GM12892 (cell line): ENCODE results near the gene FBXL5. TPM values are rescaled to one million over a fixed set of nuclear protein-coding genes. Genes with fewer than 3 reads are reported as not detected.
A peak's percentile ranks its signal among the peaks of the same experiment; 100 is the strongest.

Experiments
- DNase-seq: peaks from one replicate; pipeline ENCODE4 v3.0.0; 2011; ENCODE audit not compliant: insufficient read length
- FAIRE-seq: peaks from 2 replicates; lab custom pipeline; 2011; peaks lifted over from hg19 to GRCh38; lab: Jason Lieb, UNC
- POLR2A ChIP-seq: IDR thresholded peaks from 2 replicates; pipeline ENCODE4 v1.6.1; 2011; ENCODE audit warnings: low read depth, low read length, control low read depth
- POLR2AphosphoS5 ChIP-seq: IDR thresholded peaks from 2 replicates; pipeline ENCODE4 v1.6.1; 2011; ENCODE audit warnings: low read depth, low read length, control low read depth
- TAF1 ChIP-seq: IDR thresholded peaks from 2 replicates; pipeline ENCODE4 v1.6.1; 2011; ENCODE audit warnings: low read depth, mild to moderate bottlenecking, control low read depth, low read length, borderline replicate concordance
- polyA plus RNA-seq: library from polyadenylated mRNA; unstranded; fragments of >200 nt; gene quantifications from one replicate; pipeline ENCODE4 v1.2.1, GENCODE V29; 2012; ENCODE audit warnings: missing spikeins, inconsistent platforms; ENCODE audit not compliant: missing spikeins

Gene FBXL5, protein sequence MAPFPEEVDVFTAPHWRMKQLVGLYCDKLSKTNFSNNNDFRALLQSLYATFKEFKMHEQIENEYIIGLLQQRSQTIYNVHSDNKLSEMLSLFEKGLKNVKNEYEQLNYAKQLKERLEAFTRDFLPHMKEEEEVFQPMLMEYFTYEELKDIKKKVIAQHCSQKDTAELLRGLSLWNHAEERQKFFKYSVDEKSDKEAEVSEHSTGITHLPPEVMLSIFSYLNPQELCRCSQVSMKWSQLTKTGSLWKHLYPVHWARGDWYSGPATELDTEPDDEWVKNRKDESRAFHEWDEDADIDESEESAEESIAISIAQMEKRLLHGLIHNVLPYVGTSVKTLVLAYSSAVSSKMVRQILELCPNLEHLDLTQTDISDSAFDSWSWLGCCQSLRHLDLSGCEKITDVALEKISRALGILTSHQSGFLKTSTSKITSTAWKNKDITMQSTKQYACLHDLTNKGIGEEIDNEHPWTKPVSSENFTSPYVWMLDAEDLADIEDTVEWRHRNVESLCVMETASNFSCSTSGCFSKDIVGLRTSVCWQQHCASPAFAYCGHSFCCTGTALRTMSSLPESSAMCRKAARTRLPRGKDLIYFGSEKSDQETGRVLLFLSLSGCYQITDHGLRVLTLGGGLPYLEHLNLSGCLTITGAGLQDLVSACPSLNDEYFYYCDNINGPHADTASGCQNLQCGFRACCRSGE
- polyA plus RNA-seq, result 20.0 TPM

DNA sequence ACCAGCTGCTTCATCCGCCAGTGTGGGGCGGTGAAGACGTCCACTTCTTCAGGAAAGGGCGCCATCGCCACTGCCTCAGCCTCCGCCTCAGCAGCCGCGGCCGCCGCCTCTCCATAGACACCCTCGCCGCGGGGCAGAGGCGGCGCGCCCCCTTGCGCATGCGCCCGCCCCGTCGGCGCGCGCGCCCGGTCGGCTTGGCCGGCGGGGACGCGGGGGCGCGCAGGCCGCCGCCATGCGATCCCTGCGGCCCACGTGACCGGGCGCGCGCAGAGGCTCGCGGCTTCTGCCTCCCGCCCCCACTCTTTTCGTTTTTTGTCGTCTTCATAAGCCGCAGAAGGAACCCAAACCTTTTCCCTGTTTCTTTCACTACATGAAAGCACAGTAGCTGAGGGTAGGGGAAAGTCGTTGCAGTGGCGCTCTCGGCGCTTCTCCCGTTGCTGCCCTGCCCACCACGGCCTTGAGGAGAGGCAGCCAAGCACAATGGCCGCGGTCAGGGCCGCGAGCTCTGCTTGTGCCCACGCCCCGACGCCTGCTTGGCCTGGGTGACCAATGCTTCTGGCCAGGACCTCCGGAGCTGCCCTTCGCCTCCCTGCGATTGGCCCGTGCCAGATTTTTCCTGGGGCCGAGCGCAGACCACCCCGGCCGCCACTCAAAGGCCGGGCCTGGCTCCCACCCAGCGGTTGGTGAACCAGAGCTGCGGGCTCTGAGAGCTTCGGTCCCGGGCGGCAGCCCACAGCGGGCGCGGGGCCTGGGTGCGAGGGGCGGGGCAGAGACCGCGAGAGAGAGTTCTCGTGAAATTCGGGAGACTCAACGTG, at the start of gene FBXL5:
TSS of gene FBXL5 (minus strand) at position 135 of the 815 bp plus-strand sequence. CDS start at position 65, 70 bp downstream.
- peak; percentile 57; the same call in 1 of the 2 replicates for TF ChIP-seq POLR2AphosphoS5
- peak; percentile 76; the same call in 1 of the 2 replicates for TF ChIP-seq POLR2A
- 0 out of 2 replicates have a peak, but pooled peaks have one; percentile 21 for TF ChIP-seq TAF1
- peak; percentile 90 for FAIRE-seq
- peak; percentile 87 for DNase-seq

DNA sequence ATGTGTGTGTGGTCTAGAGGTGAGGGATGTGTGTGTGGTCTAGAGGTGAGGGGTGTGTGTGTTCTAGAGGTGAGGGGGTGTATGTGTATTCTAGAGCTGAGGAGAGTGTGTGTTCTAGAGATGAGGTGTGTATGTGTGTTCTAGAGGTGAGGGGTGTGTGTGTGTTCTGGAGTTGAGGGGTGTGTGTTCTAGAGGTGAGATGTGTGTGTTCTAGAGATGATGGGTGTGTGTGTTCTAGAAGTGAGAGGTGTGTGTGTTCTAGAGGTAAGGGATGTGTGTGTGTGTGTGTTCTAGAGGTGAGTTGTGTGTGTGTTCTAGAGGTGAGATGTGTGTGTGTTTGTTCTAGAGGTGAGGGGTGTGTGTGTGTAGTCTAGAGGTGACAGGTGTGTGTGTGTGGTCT, 49.0 kb upstream of the FBXL5 start:
- FAIRE-seq (peak; percentile 24), DNase-seq (no peak)
- TF ChIP-seq POLR2AphosphoS5 (no peak), TAF1 (no peak), POLR2A (no peak)

DNA sequence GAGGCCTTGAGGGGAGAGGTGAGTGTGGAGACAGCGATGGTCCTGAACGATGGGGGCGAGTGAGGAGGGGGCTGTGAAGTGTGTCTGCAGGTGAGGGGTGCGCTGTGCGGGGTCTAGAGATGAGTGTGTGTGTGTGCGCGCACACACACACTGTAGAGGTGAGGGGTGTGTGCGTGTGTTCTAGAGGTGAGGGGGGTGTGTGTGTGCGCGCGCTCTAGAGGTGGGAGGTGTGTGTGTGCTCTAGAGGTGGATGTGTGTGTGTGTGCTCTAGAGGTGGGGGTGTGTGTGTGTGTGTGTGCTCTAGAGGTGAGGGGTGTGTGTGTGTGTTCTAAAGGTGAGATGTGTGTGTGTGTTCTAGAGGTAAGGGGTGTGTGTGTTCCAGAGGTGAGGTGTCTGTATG, 48.3 kb upstream of the FBXL5 start:
- TF ChIP-seq POLR2AphosphoS5 (no peak), POLR2A (no peak), TAF1 (no peak)
- DNase-seq (no peak), FAIRE-seq (no peak)

DNA sequence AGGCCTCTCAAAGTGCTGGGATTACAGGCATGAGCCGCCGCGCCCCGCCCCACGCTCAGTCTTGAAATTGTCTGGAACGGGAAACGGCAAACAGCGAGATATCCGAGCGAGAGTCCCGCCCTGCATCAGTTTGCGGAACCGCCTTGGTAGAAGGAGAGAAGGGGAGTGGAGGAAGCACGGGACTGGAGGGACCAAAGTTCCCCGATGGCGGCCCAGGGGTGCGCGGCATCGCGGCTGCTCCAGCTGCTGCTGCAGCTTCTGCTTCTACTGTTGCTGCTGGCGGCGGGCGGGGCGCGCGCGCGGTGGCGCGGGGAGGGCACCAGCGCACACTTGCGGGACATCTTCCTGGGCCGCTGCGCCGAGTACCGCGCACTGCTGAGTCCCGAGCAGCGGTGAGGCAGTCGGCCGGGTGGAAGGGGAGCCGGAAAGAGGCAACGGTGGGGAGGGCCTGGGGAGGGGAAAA, 47.8 kb upstream of the FBXL5 start, which contains the start of gene BST1:
TSS of gene BST1 (plus strand) at position 125 of the 463 bp plus-strand sequence. CDS start at position 205, 80 bp downstream.
- TF ChIP-seq POLR2A (no peak), POLR2AphosphoS5 (no peak), TAF1 (no peak)
- FAIRE-seq, result no peak
- peak; percentile 20 for DNase-seq

DNA sequence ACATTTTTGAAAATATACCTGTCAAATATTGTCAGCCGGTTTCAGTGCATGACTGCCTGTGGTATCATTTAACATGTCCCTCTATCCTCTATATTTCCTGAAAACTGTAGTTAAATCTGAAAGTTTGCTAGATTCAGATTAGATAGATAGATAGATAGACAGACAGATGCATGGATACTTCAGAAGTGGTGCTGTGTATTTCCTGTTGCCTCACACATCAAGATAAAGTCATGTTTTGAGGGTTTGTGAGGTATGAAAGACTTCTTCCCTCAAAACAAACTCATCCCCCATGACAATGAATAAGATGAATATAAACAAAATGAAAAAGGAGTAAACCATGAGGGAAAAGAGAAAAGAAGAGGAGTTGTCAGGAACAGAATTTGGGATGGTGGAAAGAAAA, 41.7 kb upstream of the FBXL5 start:
- no peak for FAIRE-seq
- no peak for TF ChIP-seq POLR2AphosphoS5
- no peak for TF ChIP-seq TAF1
- TF ChIP-seq POLR2A, result no peak
- no peak for DNase-seq

DNA sequence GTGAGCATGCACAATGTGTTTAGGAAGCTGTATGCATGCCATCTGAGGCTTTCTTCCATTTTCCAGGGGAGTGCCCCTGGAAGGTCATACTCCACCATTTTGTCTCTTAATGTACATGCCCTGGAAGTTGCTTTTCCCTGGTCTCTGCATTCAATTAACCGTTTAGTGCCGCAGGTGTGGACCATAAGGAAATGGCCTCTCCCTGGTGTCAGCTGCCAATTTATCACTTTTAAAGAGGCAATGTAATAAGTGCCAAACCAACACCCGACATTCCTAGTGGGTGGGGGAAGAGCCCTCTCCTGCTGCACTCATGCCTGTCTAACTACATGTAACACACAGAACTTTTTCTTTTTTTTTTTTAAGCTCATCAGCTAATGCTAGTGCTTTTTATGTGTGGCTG, 40.6 kb upstream of the FBXL5 start:
- FAIRE-seq, result no peak
- no peak for DNase-seq
- TF ChIP-seq POLR2AphosphoS5, result no peak
- TF ChIP-seq POLR2A, result no peak
- TF ChIP-seq TAF1, result no peak

DNA sequence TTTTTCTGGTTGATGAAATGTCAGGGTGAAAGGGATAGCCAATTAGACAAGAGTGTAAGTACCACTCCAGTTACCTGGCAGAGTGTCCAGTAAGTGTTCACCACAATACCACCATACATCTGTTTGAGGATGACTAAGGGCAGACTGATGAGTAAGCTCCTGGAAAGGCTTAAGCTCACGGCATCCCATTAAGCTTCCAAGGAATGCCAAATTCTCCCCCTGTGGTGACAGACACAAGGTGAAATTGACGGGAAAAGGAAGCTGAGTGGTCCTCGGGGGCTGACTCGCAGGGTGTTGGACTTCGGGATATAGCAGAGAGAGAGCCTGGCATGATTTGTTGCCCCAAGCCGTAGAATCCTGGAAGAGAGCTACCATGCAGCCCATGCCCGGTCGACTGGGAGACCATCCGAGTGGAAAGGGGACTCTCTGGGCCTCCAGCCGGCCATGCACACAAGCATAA, 40.1 kb upstream of the FBXL5 start:
- DNase-seq (no peak), FAIRE-seq (no peak)
- TF ChIP-seq POLR2AphosphoS5, result no peak
- no peak for TF ChIP-seq TAF1
- no peak for TF ChIP-seq POLR2A

DNA sequence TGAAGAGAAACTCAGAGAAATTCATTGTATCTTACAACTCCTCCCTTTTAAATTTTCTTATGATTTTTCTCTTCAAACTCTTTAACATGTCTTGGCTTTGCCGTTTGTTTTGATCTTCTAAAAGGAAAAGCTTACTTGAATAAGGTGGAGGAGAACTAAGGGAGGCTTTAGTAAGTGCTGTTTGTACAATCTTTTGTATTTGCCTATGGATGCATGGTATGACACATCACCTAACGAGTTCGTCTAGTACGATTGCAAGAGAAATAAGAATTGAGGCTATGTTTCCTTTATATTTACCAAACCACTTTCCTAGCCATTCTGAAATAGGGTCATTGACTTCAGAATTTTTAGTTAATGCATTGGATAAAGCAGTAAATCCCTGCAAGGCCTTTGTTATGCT, 39.3 kb upstream of the FBXL5 start:
- TF ChIP-seq TAF1 (no peak), POLR2A (no peak), POLR2AphosphoS5 (no peak)
- FAIRE-seq, result no peak
- DNase-seq, result no peak

DNA sequence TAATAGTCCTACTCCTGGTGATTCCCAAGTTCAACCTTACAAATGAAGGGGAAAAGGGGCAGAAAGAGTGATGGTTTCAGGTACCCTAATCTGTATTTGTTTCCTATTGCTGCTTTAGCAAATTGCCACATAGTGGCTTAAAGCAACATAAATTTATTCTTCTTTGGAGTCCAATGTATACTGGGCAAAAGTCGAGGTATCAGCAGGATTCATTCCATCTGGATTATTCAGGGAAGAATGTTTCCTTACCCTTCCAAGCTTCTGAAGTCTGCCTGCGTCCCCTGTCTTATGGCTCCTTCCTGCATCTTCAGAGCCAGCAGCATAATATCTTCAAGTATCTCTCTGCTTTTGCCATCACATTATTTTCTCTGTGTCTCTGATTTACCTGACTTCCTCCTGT, 37.4 kb upstream of the FBXL5 start:
- DNase-seq, result no peak
- no peak for FAIRE-seq
- TF ChIP-seq POLR2AphosphoS5 (no peak), TAF1 (no peak), POLR2A (no peak)

DNA sequence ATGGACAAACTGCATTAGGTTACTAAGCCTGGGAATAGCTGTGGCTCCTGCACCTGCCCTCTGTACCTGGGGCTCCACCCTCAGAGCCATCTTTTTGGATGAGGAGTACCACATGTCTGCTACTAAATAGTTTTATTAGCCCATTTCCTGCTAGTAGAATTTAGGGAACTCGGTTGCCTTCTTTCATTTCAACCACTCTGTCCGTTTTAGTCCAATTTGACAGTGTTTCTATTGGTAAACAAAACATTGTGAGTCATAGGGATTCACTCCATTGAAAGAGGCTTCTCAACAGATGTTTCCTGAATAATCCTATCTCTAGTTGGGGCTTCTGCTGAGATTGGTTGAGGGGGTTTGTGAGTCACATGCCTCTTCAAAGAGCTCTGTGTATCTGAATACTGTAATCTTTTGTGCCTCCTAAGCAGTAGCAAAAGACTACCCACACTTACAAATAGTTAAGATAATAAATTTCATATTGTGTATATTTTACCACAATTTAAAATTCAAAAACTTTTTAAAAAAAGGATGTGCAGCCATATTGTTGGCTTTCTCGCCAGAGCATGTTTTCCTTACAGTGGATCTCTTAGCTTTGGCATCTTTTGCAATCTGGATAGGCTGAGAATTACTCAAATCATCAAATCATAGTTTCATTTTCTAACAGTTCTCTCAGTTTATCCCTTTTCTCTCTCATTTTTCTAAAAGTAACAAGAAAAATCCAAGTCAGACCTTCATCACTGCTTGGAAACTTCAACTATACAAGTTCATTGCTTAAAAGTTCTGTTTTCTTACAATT, 36.4 kb upstream of the FBXL5 start:
- TF ChIP-seq TAF1 (no peak), POLR2A (no peak), POLR2AphosphoS5 (no peak)
- no peak for FAIRE-seq
- DNase-seq, result no peak
